ENCODE measurements around the gene ANKRD18A. TPM values are rescaled to one million over a fixed set of nuclear protein-coding genes. Genes with fewer than 3 reads are reported as not detected.

The ANKRD18A gene
- total RNA-seq, 4 donors from 2014 or later, result 0.42 to 3.5 (median 1.6) TPM

GRCh38 chr9:38641142-38641541, 20.7 kb upstream of the ANKRD18A start:
- Histone ChIP-seq H3K27ac (no peak overlapping the region), H3K4me1 (no peaks in the 10 kb centered on the region), H3K27me3 (no peaks in the 10 kb centered on the region), H3K9me3 (no peaks in the 10 kb centered on the region), H3K4me3 (no peak overlapping the region), H3K36me3 (no peaks in the 10 kb centered on the region)
- 88 to 91% methylated on average over 9 of the region's 9 CpGs for WGBS, 2 donors
- TF ChIP-seq POLR2A (IDR thresholded peaks at IDR 0.05) (no peak), CTCF (IDR thresholded peaks at IDR 0.05) (no peak), EP300 (IDR thresholded peaks at IDR 0.05) (no peak)
- no peak for DNase-seq (ENCODE audit: low spot score in 2 of 2)

GRCh38 chr9:38639577-38639940, 19.2 kb upstream of the ANKRD18A start:
- H3K9me3 ChIP-seq, result no peaks in the 10 kb centered on the region
- no peak overlapping the region for H3K4me3 ChIP-seq
- no peak for TF ChIP-seq POLR2A (IDR thresholded peaks at IDR 0.05)
- no peak for TF ChIP-seq CTCF (IDR thresholded peaks at IDR 0.05)
- TF ChIP-seq EP300 (IDR thresholded peaks at IDR 0.05), result no peak
- H3K36me3 ChIP-seq, result no peaks in the 10 kb centered on the region
- no peaks in the 10 kb centered on the region for H3K4me1 ChIP-seq
- WGBS, 2 donors, result 83 to 85% methylated on average over 6 of the region's 6 CpGs
- H3K27ac ChIP-seq, result no peak overlapping the region
- H3K27me3 ChIP-seq, result no peaks in the 10 kb centered on the region
- no peak for DNase-seq (ENCODE audit: low spot score in 2 of 2)

GRCh38 chr9:38638881-38639576, 18.6 kb upstream of the ANKRD18A start:
- H3K4me3 ChIP-seq, result no peak overlapping the region
- H3K9me3 ChIP-seq, result no peaks in the 10 kb centered on the region
- TF ChIP-seq EP300 (IDR thresholded peaks at IDR 0.05) (no peak), CTCF (IDR thresholded peaks at IDR 0.05) (no peak), POLR2A (IDR thresholded peaks at IDR 0.05) (no peak)
- no peak for DNase-seq (ENCODE audit: low spot score in 2 of 2)
- no peaks in the 10 kb centered on the region for H3K4me1 ChIP-seq
- no peak overlapping the region for H3K27ac ChIP-seq
- H3K36me3 ChIP-seq, result no peaks in the 10 kb centered on the region
- H3K27me3 ChIP-seq, result no peaks in the 10 kb centered on the region
- WGBS, 2 donors, result 93 to 97% methylated on average over 6 of the region's 6 CpGs

- TF ChIP-seq CTCF (IDR thresholded peaks at IDR 0.05) (no peak), EP300 (IDR thresholded peaks at IDR 0.05) (no peak), POLR2A (IDR thresholded peaks at IDR 0.05) (no peak)
- H3K4me1 ChIP-seq, result no peaks in the 10 kb centered on the region
- H3K36me3 ChIP-seq, result no peaks in the 10 kb centered on the region
- H3K27me3 ChIP-seq, result no peaks in the 10 kb centered on the region
- H3K27ac ChIP-seq, result no peak overlapping the region
- H3K9me3 ChIP-seq, result no peaks in the 10 kb centered on the region
- H3K4me3 ChIP-seq, result no peak overlapping the region
- DNase-seq (ENCODE audit: low spot score in 2 of 2), result no peak
- 76 to 83% methylated on average over 3 of the region's 3 CpGs for WGBS, 2 donors
Measured at GRCh38 chr9:38634315-38634714, 13.9 kb upstream of the ANKRD18A start.

- TF ChIP-seq CTCF (IDR thresholded peaks at IDR 0.05) (no peak), POLR2A (IDR thresholded peaks at IDR 0.05) (no peak), EP300 (IDR thresholded peaks at IDR 0.05) (no peak)
- peaks cover 0 to 12% (median 1%) of the 10 kb centered on the region in 4 donors for H3K9me3 ChIP-seq
- H3K27me3 ChIP-seq, result no peaks in the 10 kb centered on the region
- DNase-seq (ENCODE audit: low spot score in 2 of 2), result no peak
- no peaks in the 10 kb centered on the region for H3K36me3 ChIP-seq
- no peaks in the 10 kb centered on the region for H3K4me1 ChIP-seq
- H3K27ac ChIP-seq, result no peak overlapping the region
- WGBS, 2 donors, result 78 to 80% methylated on average over 4 of the region's 4 CpGs
- H3K4me3 ChIP-seq, result no peak overlapping the region
Measured at GRCh38 chr9:38629511-38629910, 9.1 kb upstream of the ANKRD18A start.

Measured in tibial nerve (tissue), 4 donors.